ENCODE data around the gene CLK3. TPM values are rescaled to one million over a fixed set of nuclear protein-coding genes. Genes with fewer than 3 reads are reported as not detected.

CLK3 gene
- total RNA-seq, 1 donor from 2014 or later: 83.0 TPM

DNA sequence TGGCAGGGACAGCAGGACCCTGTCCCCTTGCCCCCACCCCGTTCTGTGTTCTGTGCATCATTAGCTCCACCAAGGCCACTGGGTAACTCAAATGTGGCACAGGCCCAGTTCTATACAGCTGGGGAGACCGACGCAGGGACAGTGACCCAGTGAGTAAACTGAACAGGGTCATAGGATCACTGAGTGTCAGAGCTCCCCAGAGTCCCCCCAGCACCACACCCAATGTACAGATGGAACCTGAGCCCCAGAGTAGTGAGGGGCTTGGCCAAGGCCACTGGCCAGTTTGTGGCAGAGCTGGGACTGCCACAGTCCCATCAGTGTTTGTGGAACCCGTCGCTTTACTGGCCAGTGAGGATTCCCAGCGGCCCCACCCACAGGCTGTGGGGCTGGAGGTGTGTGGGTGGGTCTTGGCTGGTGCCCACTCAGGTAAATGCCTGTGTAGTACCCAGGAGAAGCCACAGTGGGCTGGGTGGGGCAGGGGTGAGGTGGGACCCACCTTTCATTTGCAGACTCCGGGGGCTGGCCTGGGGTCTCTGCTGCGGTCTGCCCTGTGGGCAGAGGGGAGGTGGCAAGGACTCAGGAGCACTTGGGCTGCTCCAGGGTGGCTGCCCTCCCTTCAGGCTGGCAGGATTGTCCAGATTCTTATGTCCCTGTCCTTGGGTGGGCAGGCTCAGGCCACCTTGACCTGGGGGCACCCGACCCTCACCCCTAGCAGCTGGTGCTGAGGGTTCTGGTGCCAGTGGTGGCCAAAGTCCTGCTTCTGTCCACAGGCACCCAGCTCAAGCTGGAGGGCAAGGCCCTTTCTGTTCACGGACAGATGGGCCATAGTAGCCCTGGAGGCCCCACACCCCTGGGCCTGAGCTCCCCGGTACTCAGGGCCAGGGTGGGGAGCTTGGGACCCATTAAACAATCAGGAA, 11.6 kb upstream of the CLK3 start:
- H3K36me3 Mint-ChIP-seq: no peaks in the 10 kb centered on the region
- no peaks in the 10 kb centered on the region for H3K9me3 Mint-ChIP-seq
- peaks cover 2% of the 10 kb centered on the region for H3K27me3 Mint-ChIP-seq (ENCODE audit: low read depth)
- TF ChIP-seq, protein P1, sequence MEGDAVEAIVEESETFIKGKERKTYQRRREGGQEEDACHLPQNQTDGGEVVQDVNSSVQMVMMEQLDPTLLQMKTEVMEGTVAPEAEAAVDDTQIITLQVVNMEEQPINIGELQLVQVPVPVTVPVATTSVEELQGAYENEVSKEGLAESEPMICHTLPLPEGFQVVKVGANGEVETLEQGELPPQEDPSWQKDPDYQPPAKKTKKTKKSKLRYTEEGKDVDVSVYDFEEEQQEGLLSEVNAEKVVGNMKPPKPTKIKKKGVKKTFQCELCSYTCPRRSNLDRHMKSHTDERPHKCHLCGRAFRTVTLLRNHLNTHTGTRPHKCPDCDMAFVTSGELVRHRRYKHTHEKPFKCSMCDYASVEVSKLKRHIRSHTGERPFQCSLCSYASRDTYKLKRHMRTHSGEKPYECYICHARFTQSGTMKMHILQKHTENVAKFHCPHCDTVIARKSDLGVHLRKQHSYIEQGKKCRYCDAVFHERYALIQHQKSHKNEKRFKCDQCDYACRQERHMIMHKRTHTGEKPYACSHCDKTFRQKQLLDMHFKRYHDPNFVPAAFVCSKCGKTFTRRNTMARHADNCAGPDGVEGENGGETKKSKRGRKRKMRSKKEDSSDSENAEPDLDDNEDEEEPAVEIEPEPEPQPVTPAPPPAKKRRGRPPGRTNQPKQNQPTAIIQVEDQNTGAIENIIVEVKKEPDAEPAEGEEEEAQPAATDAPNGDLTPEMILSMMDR (IDR thresholded peaks at IDR 0.05; ENCODE audit: unreplicated experiment): no peak
- no peaks in the 10 kb centered on the region for H3K4me1 Mint-ChIP-seq
- H3K4me3 Mint-ChIP-seq: no peak overlapping the region
- no peak overlapping the region for H3K27ac Mint-ChIP-seq
- DNase-seq (ENCODE audit: low spot score in 2 of 2, unreplicated experiment in 2 of 2): no peak

DNA sequence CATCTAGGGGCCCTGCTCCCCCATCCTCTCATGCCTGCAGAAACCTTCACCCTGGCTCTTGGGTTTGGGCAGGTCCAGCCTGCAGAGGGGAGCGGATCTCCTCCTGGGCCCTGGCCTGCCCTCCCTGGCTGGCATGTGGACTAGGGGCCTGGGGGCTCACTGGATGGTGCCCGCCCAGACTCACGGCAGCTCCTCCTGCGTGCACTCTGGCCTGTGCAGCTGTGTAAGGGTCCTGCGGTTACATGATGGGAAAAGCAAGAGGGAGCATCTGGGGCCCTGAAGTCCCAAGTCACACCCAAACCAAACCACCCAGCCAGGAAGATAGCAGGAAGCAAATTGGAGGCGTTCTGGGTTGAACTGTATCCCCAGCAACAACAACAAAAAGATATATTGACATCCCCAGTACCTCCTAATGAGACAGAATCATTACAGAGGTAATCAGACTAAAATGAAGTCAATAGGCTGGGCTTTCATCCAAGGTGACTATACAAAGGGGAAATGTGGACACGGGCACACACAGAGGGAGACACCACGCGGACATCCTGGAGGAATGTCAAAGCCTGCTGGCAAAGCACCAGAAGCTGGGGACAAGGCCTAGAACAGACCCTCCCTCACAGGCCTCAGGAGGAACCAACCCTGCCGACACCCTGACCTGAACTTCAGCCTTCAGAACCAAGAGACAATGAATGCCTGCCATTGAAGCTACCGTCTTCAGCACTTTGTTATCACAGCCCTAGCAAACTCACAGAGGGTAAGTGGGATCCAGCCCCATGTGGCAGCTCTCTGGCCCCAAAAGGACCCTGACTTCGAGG, 10.4 kb upstream of the CLK3 start:
- H3K27ac Mint-ChIP-seq: no peak overlapping the region
- H3K36me3 Mint-ChIP-seq: no peaks in the 10 kb centered on the region
- H3K27me3 Mint-ChIP-seq (ENCODE audit: low read depth): peaks cover 2% of the 10 kb centered on the region
- H3K9me3 Mint-ChIP-seq: no peaks in the 10 kb centered on the region
- H3K4me1 Mint-ChIP-seq: no peaks in the 10 kb centered on the region
- DNase-seq (ENCODE audit: low spot score in 2 of 2, unreplicated experiment in 2 of 2): no peak
- no peak overlapping the region for H3K4me3 Mint-ChIP-seq
- TF ChIP-seq, protein P1 (IDR thresholded peaks at IDR 0.05; ENCODE audit: unreplicated experiment): no peak

DNA sequence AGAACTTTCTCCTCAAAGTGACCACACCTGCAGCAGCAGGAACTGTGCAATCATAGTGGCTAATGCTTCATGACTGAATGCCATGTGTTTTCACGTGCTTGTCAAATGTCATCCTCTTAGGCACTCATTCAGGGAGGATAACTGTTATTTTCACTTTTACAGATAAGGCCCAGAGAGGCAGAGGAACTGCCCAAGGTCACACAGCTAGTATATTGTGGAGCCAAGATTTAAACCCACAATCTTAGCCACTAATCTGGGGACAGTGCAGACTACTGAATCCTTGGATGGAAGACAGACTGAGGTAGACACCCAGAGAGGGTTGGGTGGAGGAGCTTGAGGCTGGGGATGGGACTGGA, 9.9 kb upstream of the CLK3 start:
- no peaks in the 10 kb centered on the region for H3K4me1 Mint-ChIP-seq
- DNase-seq (ENCODE audit: low spot score in 2 of 2, unreplicated experiment in 2 of 2): no peak
- H3K4me3 Mint-ChIP-seq: no peak overlapping the region
- H3K27me3 Mint-ChIP-seq (ENCODE audit: low read depth): peaks cover 2% of the 10 kb centered on the region
- no peaks in the 10 kb centered on the region for H3K36me3 Mint-ChIP-seq
- H3K9me3 Mint-ChIP-seq: no peaks in the 10 kb centered on the region
- no peak overlapping the region for H3K27ac Mint-ChIP-seq
- TF ChIP-seq, protein P1 (IDR thresholded peaks at IDR 0.05; ENCODE audit: unreplicated experiment): no peak

DNA sequence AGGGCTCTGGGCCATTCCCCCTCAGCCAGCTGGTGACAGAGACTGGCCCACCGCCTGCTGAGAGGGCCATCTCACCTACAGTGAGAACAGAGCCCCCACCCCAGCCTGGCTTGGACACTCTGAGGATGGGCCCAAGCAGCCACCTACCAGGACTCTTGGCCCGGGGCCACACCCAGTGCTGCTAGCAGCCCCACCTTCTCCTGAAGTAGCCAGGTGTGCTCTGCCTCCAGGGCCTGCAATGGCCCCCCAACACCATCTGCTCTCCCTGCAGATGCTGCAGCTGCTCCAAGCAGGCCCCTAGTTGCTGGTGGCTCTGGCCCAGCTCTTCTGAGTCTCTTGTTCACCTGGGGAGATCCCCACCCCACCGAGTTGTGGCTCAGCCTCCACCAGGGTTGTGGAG, 6.8 kb upstream of the CLK3 start:
- Mint-ChIP-seq H3K36me3 (no peaks in the 10 kb centered on the region), H3K4me3 (no peak overlapping the region), H3K27ac (no peak overlapping the region), H3K9me3 (no peaks in the 10 kb centered on the region), H3K4me1 (no peaks in the 10 kb centered on the region), H3K27me3 (ENCODE audit: low read depth) (peaks cover 2% of the 10 kb centered on the region)
- DNase-seq (ENCODE audit: low spot score in 2 of 2, unreplicated experiment in 2 of 2): no peak
- TF ChIP-seq, protein P1 (IDR thresholded peaks at IDR 0.05; ENCODE audit: unreplicated experiment): no peak

DNA sequence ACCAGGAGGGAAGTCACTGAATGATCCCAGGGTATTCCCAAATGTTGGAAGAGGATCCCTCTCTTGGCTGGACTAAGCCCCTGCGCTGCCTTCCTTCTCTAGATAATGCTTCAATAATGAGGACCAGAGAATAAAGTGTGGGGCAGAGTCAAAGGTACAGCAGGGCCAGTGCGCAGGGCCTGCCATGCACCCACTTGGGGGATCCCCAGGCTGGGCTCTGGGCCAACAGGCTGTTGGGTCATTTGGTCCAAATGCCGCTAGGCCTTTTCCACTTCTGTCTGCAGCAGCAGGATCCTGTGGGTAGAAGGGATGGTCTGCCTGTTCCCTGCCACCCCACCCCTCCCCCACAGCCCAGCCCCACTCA, 5.7 kb upstream of the CLK3 start:
- no peak for DNase-seq (ENCODE audit: low spot score in 2 of 2, unreplicated experiment in 2 of 2)
- Mint-ChIP-seq H3K4me3 (no peak overlapping the region), H3K4me1 (no peaks in the 10 kb centered on the region), H3K36me3 (no peaks in the 10 kb centered on the region), H3K9me3 (no peaks in the 10 kb centered on the region), H3K27me3 (ENCODE audit: low read depth) (peaks cover 2% of the 10 kb centered on the region), H3K27ac (no peak overlapping the region)
- TF ChIP-seq, protein P1 (IDR thresholded peaks at IDR 0.05; ENCODE audit: unreplicated experiment): no peak
